HuH-7.5 (cell line): ENCODE results near the gene SLC2A3.
"Not testable (repeated sequence)": the region's sequence is repeated elsewhere in the genome, so short reads cannot be mapped to it uniquely, and the experiment has no call there.

Source experiments
- DNase-seq: peaks from one replicate; pipeline ENCODE4 v3.0.0; 2011; ENCODE audit warnings: low spot score

SLC2A3 gene

DNA sequence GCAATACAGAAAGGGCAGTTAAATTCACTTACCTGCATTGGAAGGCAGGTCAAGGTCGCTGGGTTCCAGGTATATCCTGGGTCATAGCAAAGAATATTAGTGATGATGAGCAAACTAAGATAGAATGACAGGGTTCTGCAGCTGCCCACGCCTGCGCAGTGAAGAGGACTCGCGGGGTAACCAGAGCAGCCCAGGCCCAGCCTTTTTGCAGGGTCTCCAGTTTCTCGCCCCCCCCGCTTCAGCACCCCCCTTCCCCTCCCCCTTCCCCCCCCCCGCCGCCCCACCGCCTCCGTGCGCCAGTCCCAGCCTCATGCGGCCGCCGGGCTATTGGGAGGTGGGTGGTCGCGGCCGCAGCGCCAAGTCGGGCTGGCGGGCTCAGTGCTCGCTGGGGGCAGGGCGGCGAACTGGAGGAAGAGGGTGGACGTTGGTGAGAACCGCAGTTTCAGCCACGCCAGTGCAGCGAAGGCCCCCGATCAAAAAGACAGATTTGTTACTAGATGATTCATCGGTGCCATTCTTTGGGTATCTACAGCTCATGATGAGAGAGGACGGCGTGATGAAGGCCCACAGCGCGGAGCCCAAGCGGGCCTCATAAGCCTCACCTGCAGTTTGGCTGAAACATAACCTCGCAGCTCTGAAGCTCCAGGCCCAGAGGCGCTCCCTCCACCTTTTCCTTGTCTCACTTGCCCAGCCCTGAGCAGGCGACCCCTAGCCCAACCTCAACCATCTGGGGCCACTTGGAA, 20.2 kb downstream of the SLC2A3 start:
- DNase-seq: no peak

DNA sequence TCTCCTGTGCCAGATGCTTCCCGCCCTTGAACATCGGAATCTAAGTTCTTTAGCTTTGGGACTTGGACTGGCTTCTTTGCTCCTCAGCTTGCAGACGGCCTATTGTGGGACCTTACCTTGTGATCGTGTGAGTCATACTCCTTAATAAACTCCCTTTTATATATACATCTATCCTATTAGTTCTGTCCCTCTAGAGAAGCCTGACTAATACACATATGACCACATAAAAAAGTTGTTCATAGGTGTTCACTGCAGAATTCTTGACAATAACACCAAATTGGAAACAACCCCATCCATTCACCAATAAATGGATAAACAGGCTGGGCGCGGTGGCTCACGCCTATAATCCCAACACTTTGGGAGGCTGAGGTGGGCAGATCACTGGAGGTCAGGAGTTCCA, 25.9 kb downstream of the SLC2A3 start:
- DNase-seq: not testable (repeated sequence)

DNA sequence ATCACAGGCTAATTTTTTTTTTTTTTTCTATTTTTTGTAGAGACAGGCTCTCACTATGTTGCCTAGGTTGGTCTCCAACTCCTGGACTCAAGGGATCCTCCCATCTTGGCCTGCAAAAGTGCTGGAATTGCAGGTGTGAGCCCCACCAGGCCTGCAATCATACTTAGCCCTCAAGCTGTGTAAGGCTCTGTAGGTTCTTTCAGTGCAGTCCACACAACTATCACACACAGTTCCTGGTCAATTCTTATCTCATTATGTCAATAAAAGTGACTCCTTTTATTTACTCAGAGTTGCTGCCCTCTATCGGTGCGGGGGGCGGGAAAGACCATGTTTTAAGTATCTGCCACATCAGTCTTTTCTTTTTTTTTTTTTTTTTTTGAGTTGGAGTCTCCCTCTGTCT, 29.0 kb downstream of the SLC2A3 start:
- peak; percentile 79 for DNase-seq

DNA sequence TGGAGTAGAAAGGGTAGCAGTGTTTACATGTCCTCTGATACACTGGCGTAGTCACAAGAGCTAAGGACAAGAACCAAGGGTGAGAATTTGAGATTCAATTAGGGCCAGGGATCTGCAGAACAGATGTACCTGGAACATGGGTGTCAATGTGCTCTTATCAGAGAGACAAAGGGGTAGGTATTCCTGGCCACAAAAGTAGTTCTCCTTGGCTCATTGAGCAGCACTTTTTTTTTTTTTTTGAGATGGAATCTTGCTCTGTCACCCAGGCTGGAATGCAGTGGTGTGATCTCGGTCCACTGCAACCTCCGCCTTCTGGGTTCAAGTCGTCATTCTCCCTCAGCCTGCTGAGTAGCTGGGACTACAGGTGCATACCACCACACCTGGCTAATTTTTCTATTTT, 29.7 kb downstream of the SLC2A3 start:
- not testable (repeated sequence) for DNase-seq

DNA sequence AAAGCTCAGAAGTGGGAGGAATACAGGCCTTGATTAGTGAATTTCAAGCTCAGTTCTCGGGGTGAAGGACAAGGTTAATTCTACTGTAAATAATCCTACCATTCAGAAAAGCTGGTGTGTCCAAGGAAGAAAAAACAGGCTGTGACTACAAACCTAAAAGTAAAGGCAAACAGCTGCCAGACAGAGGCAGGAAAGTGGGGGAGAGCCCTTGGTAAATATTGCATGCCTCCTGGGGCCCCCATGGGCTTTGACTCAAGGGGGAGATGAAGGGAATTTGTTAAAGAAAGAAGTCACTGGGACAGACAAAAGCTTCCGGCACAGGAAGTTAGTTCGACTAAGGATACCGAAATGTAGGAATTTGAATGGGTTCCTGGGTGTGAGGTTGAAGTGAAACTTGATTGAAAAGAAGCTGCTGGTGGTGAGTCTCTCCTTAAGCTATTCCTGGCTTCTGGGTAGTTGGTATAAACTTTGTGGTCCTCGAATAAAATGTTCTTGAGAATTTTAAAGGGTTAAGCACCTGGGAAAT, 30.3 kb downstream of the SLC2A3 start:
- DNase-seq: not testable (repeated sequence)

DNA sequence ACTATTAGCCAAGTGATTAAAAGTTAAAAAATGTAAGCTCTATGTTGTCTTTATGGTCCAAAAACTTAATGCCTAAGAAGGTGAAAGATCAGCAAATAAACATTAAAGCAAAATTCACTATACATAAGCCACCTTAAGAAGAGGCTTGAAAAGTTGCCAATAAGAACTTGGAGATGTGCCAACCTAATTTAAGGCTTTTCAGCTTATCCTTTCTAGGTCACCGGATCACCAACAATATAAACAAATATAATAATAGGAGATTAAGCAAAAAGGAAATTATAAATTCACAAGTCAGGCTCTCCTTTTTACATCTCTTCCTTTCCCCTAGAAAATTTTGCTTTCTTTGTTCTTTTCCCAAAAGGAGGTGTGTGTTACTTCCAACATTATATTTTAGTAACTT, 30.9 kb downstream of the SLC2A3 start:
- no peak for DNase-seq

DNA sequence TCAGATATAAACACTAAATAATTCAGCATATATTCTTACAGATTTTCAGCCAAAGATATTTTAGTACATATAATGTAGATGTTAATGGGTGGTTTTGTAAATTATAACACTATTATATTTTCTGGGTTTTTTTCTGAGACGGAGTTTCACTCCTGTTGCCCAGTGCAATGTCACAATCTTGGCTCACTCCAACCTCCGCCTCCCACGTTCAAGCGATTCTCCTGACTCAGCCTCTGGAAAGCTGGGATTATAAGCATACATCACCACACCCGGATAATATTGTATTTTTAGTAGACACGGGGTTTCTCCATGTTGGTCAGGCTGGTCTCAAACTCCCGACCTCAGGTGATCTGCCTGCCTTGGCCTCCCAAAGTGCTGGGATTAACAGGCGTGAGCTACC, 33.6 kb downstream of the SLC2A3 start:
- DNase-seq: not testable (repeated sequence)

DNA sequence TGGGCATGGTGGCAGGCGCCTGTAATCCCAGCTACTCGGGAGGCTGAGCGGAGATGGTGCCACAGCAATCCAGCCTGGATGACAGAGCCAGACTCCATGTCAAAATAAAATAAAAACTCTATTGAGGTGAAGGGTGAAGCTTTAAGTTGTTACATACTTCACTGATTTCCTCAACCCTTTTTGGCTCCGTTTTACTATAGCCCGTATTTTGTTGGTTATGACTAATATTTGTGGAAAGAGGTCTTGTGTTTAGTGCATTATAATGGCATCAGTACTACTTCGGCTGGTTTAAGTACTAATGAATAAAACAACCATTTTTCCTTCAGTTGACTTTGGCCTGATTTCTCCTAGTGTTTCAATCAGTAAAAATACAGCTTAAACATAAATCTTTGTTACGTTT, 36.2 kb downstream of the SLC2A3 start:
- DNase-seq: no peak

DNA sequence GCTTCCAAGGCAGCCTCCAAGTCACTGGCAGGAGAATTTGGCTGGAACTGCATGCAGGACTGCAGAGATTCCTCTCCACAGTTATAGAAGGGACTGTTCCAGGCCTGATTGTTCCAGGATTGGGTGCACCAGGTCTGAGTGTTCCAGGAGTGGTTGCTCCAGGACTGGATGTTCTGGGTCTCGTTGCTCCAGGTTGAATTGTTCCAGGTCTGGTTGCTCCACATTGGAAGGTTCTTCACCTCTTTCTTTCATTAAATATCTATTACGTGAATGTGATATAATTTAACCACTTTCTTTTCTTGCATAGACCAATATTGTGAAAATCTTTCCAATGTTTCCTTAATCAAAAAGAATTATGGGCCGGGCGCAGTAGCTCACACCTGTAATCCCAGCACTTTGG, 39.3 kb downstream of the SLC2A3 start:
- DNase-seq: not testable (repeated sequence)

DNA sequence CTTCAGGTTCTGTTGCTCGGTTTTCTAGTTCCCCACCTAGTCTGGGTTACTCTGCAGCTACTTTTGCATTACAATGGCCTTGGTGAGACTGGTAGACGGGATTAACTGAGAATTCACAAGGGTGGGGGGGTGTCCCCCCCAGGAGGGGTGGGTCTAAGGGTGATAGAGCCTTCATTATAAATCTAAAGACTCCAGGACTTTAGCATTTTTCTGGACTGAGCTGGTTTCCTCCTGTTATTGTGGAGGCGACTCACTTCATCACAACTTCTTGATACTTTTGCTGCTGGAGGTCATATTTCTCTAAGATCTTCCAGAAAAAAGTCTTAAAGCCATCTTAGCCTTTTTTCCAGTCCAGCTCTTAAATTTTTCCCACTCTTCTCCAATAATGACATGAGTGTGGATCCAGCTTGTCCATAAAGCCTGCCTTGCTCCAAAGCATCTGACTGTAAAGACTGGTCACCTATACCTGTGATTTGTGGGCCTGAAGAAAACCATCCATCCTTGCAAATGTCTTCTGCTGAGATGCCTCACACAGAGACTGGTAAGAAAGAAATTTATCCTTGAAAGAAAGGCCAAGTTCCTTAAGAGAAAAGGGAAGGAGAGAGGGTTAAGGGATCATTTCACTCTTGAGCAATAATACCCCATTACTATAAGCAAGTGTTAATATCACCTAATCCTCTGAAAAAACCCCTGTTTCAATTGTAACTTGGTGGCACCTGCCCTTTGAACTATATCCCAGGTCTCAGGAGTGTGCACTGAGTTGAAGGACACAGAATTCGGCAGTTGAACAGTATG, 43.6 kb downstream of the SLC2A3 start:
- no peak for DNase-seq

DNA sequence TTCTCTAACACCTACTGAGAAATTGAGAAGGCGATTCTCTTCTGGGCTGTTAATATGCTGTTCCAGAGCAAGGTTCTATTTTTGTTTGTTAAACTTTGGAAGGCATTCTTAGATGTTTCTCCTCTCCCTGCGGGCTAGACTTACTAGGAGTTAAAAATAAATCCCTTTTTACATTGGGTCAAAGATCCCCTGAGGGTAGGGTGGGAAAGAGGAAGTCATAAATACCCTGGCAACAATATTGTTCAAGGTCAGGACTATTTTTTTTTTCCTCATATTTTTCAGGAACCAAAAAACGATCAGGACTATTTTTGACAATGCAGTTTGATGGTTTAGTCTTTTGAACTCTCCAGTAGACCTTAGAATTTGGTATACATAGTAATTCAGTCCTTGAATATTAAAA, 51.3 kb downstream of the SLC2A3 start:
- no peak for DNase-seq

DNA sequence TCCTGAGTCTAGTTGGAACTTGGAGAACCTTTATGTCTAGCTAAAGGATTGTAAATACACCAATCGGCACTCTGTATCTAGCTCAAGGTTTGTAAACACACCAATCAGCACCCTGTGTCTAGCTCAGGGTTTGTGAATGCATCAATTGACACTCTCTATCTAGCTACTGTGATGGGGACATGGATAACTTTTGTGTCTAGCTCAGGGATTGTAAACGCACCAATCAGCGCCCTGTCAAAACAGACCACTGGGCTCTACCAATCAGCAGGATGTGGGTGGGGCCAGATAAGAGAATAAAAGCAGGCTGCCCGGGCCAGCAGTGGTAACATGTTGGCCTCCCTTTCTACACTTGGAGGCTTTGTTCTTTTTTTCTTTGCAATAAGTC, 54.3 kb downstream of the SLC2A3 start:
- not testable (repeated sequence) for DNase-seq

DNA sequence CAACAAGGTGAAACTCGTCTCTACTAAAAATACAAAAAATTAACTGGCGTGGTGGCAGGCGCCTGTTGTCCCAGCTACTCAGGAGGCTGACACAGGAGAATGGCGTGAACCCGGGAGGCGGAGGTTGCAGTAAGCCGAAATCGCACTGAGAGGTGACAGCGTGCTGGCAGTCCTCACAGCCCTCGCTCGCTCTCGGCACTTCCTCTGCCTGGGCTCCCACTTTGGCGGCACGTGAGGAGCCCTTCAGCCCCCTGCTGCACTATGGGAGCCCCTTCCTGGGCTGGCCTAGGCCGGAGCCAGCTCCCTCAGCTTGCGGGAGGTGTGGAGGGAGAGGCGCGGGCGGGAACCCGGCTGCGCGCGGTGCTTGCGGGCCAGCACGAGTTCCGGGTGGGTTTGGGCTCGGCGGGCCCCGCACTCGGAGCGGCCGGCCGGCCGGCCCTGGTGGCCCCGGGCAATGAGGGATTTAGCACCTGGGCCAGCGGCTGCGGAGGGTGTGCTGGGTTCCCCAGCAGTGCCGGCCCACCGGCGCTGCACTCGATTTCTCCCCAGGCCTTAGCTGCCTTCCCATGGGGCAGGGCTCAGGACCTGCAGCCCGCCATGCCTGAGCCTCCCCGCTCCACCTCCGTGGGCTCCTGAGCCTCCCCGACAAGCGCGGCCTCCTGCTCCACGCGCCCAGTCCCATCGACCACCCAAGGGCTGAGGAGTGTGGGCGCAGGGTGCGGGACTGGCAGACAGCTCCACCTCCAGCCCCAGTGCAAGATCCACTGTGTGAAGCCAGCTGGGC, 54.8 kb downstream of the SLC2A3 start:
- not testable (repeated sequence) for DNase-seq

DNA sequence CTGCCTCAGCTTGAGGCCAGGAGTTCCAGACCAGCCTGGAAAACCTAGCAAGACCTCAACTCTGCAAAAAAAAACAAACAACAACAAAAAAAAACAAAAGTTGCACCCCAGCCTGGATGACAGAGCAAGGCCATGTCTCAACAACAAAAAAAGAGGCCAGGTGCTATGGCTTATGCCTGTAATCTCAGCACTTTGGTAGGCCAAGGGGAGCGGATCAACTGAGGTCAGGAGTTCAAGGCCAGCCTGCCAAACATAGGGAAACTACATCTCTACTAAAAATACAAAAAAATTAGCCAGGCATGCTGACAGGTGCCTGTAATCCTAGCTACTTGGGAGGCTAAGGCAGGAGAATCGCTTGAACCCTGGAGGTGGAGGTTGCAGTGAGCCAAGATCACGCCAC, 56.7 kb downstream of the SLC2A3 start:
- no peak for DNase-seq

DNA sequence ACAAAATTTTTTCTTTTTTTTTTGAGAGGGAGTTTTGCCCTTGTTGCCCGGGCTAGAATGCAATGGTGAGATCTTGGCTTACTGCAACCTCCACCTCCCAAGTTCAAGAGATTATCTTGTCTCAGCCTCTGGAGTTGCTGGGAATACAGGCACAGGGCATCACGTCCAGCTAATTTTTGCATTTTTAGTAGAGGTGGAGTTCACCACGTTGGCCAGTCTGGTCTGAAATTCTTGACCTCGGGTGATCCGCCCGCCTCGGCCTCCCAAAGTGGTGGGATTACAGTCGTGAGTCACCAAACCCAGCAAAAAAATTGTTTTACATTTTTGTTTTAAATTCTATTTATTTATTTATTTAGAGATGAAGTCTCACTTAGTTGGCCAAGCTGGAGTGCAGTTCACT, 58.6 kb downstream of the SLC2A3 start:
- DNase-seq: no peak

DNA sequence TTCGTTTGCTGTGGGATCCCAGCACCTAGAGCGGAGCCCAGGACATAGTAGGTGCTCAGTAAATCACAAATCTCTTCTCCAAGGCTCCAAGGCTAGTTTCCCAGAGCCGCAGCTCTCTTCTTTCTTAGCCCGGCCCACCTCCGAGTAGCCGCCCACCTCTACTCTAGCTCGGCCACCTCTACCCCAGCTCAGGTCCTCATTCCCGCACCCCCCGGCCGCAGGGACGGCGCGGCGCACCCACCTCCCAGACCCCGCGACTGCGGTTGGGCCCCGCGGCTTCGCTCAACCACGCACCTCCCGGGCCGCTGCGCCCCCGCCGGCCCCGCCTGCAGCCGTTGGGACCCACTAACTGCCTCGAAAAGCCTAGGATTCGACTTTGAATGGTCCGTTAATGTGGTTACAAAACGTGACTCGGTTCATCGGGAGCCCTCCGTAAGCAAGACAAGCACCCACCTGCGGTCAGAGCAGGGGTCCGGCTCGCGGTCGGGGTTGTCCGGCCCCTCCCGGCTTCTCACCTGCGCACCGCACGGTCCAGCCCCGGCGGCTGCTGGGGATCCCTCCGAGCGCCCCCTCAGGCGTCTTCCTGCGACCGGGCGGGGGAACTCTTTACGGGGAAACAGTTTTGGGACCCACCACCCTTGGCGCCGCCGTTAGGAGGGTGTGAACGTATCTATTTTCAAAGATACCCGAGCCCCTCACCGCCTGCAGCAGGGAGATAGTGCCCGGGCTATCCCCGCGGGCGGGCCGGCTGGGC, 63.2 kb downstream of the SLC2A3 start, which contains the start of gene SLC2A14:
Gene SLC2A14, minus strand, starts transcription at position 350 of the 754 bp plus-strand sequence. CDS start 3,035 bp downstream, outside the sequence.
- DNase-seq: no peak

DNA sequence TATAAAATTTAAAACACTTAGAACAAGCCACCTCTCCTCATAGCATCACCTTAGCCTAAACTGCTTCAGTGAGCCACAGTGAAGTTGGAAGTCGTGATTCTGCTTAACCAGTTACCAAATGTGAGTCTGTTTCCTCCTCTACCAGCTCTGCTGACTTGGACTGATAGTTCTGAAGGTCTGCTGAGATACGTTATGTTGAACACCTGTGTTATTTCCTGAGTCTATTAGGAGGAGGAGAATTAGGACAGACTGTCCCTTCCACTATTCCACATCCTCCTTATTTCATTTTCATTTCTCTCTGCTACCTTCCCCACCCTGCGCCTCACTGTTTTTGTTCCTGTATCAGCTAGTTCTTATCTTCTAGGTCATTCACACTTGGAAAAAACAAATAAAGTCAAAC, 65.7 kb downstream of the SLC2A3 start:
- DNase-seq: no peak
